Mesenteric fat pad (tissue), 1 donor: ENCODE measurements around the gene MT1H. TPM values are rescaled to one million over a fixed set of nuclear protein-coding genes. Genes with fewer than 3 reads are reported as not detected.
"Not testable (repeated sequence)": the region's sequence is repeated elsewhere in the genome, so short reads cannot be mapped to it uniquely, and the experiment has no call there.

Experiments used
- DNase-seq: peaks from one replicate; pipeline ENCODE4 v3.0.0-alpha.2; 2020; ENCODE audit warnings: low spot score
- total RNA-seq: library from RNA; stranded (reverse); fragmentation: NEBNext Ultra II Directional; extraction: Animal tissue kit (Norgen Biotek cat#: 25700); gene quantifications from one replicate; pipeline ENCODE4 v1.2.1, GENCODE V29; 2021
- donor health status: DM: yes; HTN: yes; CAD: no.

MT1H gene
- total RNA-seq, 1 donor from 2014 or later = 0.58 TPM

GRCh38 chr16:56717532-56717931, 47.9 kb downstream of the MT1H start:
- DNase-seq = not testable (repeated sequence)

Other genes starting within 250 kb of the MT1H start
- 113 TPM for gene AMFR, start 244.3 kb upstream of the MT1H start, total RNA-seq
- 71.1 TPM for gene NUDT21, start 218.5 kb upstream of the MT1H start, total RNA-seq
- 44.9 TPM for gene OGFOD1, start 218.3 kb upstream of the MT1H start, total RNA-seq
- gene BBS2, start 149.8 kb upstream of the MT1H start, total RNA-seq = 24.9 TPM
- not detected for gene MT4, start 104.7 kb upstream of the MT1H start, total RNA-seq
- gene MT3, start 80.3 kb upstream of the MT1H start, total RNA-seq = not detected
- 2,392 TPM for gene MT2A, start 61.2 kb upstream of the MT1H start, total RNA-seq
- 410 TPM for gene MT1E, start 44.0 kb upstream of the MT1H start, total RNA-seq
- gene MT1M, start 37.2 kb upstream of the MT1H start, total RNA-seq = 367 TPM
- gene MT1A, start 31.1 kb upstream of the MT1H start, total RNA-seq = 769 TPM
- gene MT1B, start 17.9 kb upstream of the MT1H start, total RNA-seq = not detected
- gene MT1F, start 11.9 kb upstream of the MT1H start, total RNA-seq = 11.8 TPM
- gene MT1G, start 1.7 kb upstream of the MT1H start, total RNA-seq = 41.5 TPM
- gene MT1X, start 12.7 kb downstream of the MT1H start, total RNA-seq = 971 TPM
- 52.7 TPM for gene NUP93, start 60.3 kb downstream of the MT1H start, total RNA-seq
- not detected for gene SLC12A3, start 195.4 kb downstream of the MT1H start, total RNA-seq